ENCODE data around the gene AKT2.

AKT2 gene

GRCh38 chr19:40249201-40249600 is 35.9 kb downstream of the AKT2 start:
- no peak for DNase-seq

GRCh38 chr19:40247735-40248262 is 37.3 kb downstream of the AKT2 start:
- no peak for DNase-seq

DNA sequence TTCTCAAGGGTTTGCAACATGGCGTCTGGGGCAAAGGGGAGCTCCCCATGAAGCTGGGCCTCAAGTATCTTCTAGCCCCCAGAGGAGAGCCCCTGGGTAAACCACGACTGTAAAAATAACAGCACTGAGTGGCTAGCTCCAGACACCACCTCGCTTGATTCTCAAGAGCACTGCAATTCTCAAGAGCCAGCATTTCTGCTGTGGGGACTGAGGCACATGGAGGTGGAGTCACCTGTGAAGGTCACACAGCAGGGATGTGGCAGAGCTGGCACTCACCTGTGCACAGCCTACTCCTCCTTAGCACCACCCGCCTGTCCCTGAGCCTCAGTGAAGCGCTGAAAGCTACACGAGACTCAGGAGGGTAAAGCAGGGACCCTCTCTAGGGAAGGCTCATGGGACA is 38.0 kb downstream of the AKT2 start:
- DNase-seq, result no peak

DNA sequence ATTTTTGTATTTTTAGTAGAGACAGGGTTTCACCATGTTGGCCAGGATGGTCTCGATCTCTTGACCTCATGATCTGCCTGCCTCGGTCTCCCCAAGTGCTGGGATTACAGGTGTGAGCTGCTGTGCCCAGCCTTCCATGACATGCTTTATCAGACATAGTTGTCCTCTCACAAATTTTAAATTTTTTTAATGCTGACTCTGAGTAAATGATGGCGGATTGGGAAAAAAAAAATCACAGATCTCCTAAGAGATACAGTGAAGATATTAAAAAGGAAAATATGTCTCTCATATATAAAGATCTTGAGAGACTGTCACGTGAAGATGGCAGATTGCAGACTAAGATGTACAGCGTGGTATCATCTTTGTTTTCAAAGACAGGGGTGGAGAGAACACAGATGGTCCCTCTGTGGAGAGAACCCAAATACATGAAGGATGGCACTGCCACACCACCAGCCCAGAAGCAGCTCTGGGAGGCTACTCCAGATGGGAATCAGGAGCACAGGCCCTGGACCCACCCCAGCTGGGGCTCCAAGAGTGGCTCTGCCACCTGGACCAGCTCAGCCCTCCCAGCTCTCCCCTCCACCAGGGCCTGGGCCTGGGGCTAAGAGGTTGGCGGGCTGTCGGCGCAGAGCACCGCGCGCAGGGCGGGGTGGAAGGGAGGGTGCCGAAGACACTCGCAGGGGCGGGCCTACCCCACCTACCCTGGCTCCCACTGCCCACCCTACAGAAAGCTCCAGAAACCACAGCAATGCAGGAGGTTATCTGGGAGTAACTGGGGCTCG is 38.7 kb downstream of the AKT2 start:
- DNase-seq, result no peak

GRCh38 chr19:40245506-40246128 is 39.5 kb downstream of the AKT2 start:
- no peak for DNase-seq

- no peak for DNase-seq
These were observed 40.4 kb downstream of the AKT2 start for GRCh38 chr19:40244579-40245317.

DNA sequence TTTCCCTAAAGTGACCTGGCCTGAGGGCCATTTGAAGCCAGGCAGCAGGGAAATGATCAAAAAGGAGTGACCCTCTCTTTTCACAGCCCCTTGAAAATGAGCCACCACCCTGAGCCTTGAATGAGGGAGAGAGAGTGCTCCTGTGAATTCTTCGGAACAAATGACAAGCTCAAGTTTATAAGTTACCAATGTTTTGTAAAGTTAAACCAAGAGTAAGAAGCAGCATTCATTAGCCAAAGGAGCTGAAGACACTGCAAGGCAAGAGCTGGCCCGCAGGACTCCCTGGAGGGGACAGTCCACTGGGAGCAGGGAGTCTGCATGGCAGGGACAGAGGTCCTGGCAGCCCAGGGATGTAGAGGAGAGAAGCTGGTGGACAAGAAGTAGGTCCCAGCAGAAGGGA is 42.0 kb downstream of the AKT2 start:
- no peak for DNase-seq

DNA sequence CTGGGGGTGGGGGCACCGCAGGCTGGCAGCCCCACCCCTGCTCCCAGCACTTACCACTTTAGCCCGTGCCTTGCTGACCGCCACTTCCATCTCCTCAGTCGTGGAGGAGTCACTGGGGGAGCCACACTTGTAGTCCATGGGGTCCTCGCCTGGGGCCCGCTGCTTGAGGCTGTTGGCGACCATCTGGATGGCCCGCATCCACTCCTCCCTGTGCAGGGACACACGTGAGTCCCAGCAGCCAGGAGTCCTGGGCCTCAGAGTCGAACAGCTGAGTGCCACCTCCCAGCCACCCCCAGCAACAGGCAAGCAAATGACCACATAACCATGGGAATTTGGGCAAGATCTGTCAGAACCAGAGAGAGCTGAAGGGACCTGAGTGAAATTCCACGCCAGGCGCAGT is 42.7 kb downstream of the AKT2 start:
- DNase-seq, result no peak

GRCh38 chr19:40241809-40242384 is 43.2 kb downstream of the AKT2 start:
- DNase-seq, result no peak

- no peak for DNase-seq
These were observed 43.9 kb downstream of the AKT2 start for GRCh38 chr19:40241125-40241808.

DNA sequence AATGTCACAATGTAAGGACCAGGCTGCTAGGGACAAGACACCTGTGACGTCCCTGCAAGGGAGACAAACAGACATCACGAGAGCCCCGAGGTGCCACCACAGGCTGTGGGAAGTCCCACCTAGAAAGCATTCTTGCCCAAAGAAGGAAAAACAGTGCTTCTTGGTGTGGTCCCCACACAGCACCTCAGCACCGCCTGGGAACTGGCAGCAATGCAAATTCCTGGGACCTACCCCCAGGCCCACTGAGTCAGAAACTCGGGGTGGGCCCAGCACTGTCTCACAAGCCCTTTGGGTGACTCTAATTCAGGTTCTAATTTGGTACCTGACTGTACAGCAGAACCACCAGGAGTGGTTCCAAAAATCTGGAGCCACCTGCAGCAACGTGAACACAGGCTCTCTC is 44.8 kb downstream of the AKT2 start:
- no peak for DNase-seq

DNA sequence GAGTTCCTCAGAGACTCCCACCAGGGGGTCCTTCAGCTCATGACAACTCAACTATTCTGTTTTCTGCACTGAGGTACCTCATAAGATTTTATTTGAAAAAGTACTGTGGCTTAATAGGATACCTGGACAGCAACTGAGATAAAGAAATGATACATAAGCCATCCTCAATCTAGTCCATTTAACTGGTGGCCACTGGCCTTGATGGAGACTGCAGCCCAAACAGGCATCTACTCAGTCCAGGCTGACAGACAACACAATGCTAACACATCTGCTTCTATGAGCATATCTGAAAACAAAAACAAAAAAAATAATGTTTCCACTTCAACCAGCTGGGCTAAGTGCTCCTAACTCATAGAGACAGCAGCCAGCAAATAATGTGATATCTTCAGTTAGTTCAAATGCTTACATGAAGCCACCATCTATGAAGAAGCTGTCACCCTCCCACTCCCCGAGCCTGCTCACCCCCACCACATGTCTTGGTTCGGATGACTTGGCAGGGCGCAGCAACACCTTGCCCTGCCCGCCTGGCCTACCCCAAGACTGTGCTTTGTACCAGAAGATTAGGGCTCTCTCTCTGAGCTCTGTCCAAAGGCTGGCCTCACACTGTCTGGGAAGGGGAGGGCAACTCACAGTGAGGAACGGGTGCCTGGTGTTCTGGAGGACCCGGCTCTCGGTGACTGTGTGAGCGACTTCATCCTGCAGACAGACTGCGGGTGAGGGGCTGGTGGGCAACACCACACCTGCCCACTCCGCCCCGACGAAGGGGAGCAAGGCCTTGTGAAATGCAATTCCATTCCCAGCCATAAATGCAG is 45.5 kb downstream of the AKT2 start:
- no peak for DNase-seq

DNA sequence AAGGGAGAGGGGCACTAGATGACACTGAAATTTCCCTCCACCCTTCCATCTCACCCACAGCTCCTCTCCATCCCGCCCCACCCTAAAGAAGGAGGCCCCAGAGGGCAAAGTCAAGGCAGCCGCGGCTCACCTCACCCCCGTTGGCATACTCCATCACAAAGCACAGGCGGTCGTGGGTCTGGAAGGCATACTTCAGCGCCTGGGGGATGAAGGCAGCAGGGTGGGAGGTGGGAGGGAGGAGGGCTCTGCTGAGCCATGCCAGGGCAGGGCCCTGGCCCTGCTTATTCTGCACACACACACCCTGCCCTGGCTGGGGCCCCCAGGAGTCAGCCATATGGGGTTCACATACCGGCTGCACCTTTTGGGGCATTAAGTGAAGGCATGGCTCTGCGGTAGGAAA is 46.4 kb downstream of the AKT2 start:
- no peak for DNase-seq

GRCh38 chr19:40237791-40238190 is 47.4 kb downstream of the AKT2 start:
- DNase-seq, result no peak

- no peak for DNase-seq
These were observed 48.8 kb downstream of the AKT2 start for GRCh38 chr19:40236366-40236765.

GRCh38 chr19:40236026-40236355 is 49.2 kb downstream of the AKT2 start:
- no peak for DNase-seq

DNA sequence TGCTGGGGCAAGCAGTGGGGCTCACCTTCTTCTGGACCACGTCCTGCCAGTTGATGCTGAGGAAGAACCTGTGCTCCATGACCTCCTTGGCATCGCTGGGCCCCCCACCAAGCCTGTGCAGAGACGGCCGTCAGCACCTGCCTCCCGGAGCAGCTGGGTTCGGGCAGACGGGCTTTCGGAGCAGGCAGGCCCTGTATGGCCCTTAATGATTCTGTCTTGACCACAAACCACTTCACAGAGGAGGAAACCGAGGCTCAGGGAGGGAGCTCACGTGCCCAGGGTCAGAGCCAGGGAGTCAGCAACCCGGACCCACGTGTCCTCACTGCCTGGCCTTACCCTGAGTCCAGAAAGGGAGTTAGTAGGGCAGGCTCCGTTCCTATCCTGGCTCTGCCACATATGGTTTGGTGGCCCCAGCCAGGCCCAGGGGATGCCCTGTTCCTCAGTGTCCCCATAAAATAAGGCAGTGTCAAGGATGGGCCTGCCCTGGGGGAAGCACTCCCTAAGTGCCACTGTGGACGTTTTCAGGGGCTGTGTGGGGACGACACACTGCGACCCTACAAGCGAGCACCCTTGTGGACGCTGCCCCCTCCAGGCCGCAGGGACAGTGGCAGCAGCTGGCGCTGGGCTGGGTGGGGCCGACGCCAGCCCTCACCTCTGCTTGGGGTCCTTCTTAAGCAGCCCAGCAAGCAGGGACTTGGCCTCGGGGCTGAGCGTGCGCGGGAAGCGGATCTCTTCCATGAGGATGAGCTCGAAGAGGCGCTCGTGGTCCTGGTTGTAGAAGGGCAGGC is 49.7 kb downstream of the AKT2 start:
- no peak for DNase-seq

DNA sequence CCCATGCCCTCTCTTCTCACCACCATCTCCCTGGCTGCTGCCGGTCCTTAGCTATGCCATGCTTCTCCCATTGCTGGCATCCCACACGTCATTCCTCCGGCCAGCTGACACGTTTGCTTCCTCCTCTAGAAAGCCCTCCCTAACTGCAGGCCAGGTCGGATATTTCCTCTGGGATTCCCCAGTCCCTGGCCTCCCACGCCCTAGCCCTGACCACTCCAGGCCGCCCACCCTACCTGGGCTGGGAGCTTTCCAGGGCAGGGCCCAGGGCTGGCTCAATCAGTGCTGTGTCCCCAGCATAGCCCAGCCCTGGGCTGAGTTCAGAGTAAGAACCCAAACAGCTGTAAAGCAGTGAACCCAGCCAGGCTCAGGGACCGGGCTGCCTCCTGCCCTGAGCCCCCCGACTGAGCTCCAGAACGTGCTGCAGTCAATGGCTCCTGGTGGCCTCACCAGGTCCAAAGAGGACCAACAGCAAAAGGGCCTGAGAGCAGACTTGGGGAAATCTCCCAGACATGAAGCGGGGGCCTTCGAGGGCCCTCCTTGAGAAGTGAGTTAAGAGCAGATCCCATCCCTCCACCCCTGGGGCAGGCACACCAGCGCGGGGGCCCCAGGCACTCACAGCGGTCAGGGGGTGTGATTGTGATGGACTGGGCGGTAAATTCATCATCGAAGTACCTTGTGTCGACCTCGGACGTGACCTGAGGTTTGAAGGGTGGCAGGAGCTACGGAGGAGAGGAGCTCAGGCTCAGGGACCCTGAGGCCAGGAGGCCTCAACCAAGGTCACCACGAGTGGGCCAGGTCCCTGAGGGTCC is 50.5 kb downstream of the AKT2 start:
- no peak for DNase-seq

GRCh38 chr19:40233811-40234389 is 51.2 kb downstream of the AKT2 start:
- no peak for DNase-seq
